ENCODE measurements around the gene INPP5D.
"Not testable (repeated sequence)": the region's sequence is repeated elsewhere in the genome, so short reads cannot be mapped to it uniquely, and the experiment has no call there.

The INPP5D gene

GRCh38 chr2:233117351-233117750 is 57.2 kb downstream of the INPP5D start:
- Histone ChIP-seq H3K36me3 (ENCODE audit: insufficient read depth, low read length) (no peaks in the 10 kb centered on the region), H3K9ac (ENCODE audit: low read length) (no peak overlapping the region), H3K9me3 (ENCODE audit: low read length) (no peaks in the 10 kb centered on the region), H3K27ac (ENCODE audit: low read depth, low read length) (no peak overlapping the region), H3K4me1 (ENCODE audit: insufficient read depth, low read length) (no peaks in the 10 kb centered on the region), H3K4me3 (ENCODE audit: low read depth in 1 of 2, low read length in 2 of 2) (no peak overlapping the region), H3K27me3 (ENCODE audit: control insufficient read depth in 1 of 2, insufficient read depth in 2 of 2, low read length in 2 of 2) (no peaks in the 10 kb centered on the region)

- H3K4me3 ChIP-seq (ENCODE audit: low read depth in 1 of 2, low read length in 2 of 2) = no peak overlapping the region
- no peaks in the 10 kb centered on the region for H3K36me3 ChIP-seq (ENCODE audit: insufficient read depth, low read length)
- H3K27me3 ChIP-seq (ENCODE audit: control insufficient read depth in 1 of 2, insufficient read depth in 2 of 2, low read length in 2 of 2) = no peaks in the 10 kb centered on the region
- H3K27ac ChIP-seq (ENCODE audit: low read depth, low read length) = no peak overlapping the region
- H3K9me3 ChIP-seq (ENCODE audit: low read length) = no peaks in the 10 kb centered on the region
- no peak overlapping the region for H3K9ac ChIP-seq (ENCODE audit: low read length)
- H3K4me1 ChIP-seq (ENCODE audit: insufficient read depth, low read length) = no peaks in the 10 kb centered on the region
Measured at GRCh38 chr2:233117811-233118647, 57.9 kb downstream of the INPP5D start.

GRCh38 chr2:233118648-233119000 is 58.5 kb downstream of the INPP5D start:
- Histone ChIP-seq H3K9ac (ENCODE audit: low read length) (no peak overlapping the region), H3K4me3 (ENCODE audit: low read depth in 1 of 2, low read length in 2 of 2) (no peak overlapping the region), H3K27me3 (ENCODE audit: control insufficient read depth in 1 of 2, insufficient read depth in 2 of 2, low read length in 2 of 2) (no peaks in the 10 kb centered on the region), H3K36me3 (ENCODE audit: insufficient read depth, low read length) (no peaks in the 10 kb centered on the region), H3K9me3 (ENCODE audit: low read length) (no peaks in the 10 kb centered on the region), H3K4me1 (ENCODE audit: insufficient read depth, low read length) (no peaks in the 10 kb centered on the region), H3K27ac (ENCODE audit: low read depth, low read length) (no peak overlapping the region)

GRCh38 chr2:233119123-233119522 is 59.0 kb downstream of the INPP5D start:
- no peak overlapping the region for H3K27ac ChIP-seq (ENCODE audit: low read depth, low read length)
- H3K36me3 ChIP-seq (ENCODE audit: insufficient read depth, low read length) = no peaks in the 10 kb centered on the region
- no peaks in the 10 kb centered on the region for H3K4me1 ChIP-seq (ENCODE audit: insufficient read depth, low read length)
- H3K27me3 ChIP-seq (ENCODE audit: control insufficient read depth in 1 of 2, insufficient read depth in 2 of 2, low read length in 2 of 2) = no peaks in the 10 kb centered on the region
- H3K4me3 ChIP-seq (ENCODE audit: low read depth in 1 of 2, low read length in 2 of 2) = no peak overlapping the region
- H3K9ac ChIP-seq (ENCODE audit: low read length) = no peak overlapping the region
- no peaks in the 10 kb centered on the region for H3K9me3 ChIP-seq (ENCODE audit: low read length)

GRCh38 chr2:233119806-233120205 is 59.7 kb downstream of the INPP5D start:
- Histone ChIP-seq H3K27ac (ENCODE audit: low read depth, low read length) (no peak overlapping the region), H3K4me1 (ENCODE audit: insufficient read depth, low read length) (no peaks in the 10 kb centered on the region), H3K36me3 (ENCODE audit: insufficient read depth, low read length) (no peaks in the 10 kb centered on the region)

GRCh38 chr2:233120459-233120858 is 60.3 kb downstream of the INPP5D start:
- no peaks in the 10 kb centered on the region for H3K4me1 ChIP-seq (ENCODE audit: insufficient read depth, low read length)

More at GRCh38 chr2:233119806-233120205, 59.7 kb downstream of the INPP5D start:
- Histone ChIP-seq H3K4me3 (ENCODE audit: low read depth in 1 of 2, low read length in 2 of 2) (no peak overlapping the region), H3K27me3 (ENCODE audit: control insufficient read depth in 1 of 2, insufficient read depth in 2 of 2, low read length in 2 of 2) (no peaks in the 10 kb centered on the region), H3K9ac (ENCODE audit: low read length) (no peak overlapping the region), H3K9me3 (ENCODE audit: low read length) (no peaks in the 10 kb centered on the region)

GRCh38 chr2:233121856-233122255 is 61.7 kb downstream of the INPP5D start:
- H3K4me3 ChIP-seq (ENCODE audit: low read depth in 1 of 2, low read length in 2 of 2) = no peak overlapping the region
- no peaks in the 10 kb centered on the region for H3K4me1 ChIP-seq (ENCODE audit: insufficient read depth, low read length)
- H3K27me3 ChIP-seq (ENCODE audit: control insufficient read depth in 1 of 2, insufficient read depth in 2 of 2, low read length in 2 of 2) = no peaks in the 10 kb centered on the region
- H3K9me3 ChIP-seq (ENCODE audit: low read length) = no peaks in the 10 kb centered on the region
- no peaks in the 10 kb centered on the region for H3K36me3 ChIP-seq (ENCODE audit: insufficient read depth, low read length)
- no peak overlapping the region for H3K9ac ChIP-seq (ENCODE audit: low read length)
- H3K27ac ChIP-seq (ENCODE audit: low read depth, low read length) = no peak overlapping the region

More at GRCh38 chr2:233120459-233120858, 60.3 kb downstream of the INPP5D start:
- no peak overlapping the region for H3K9ac ChIP-seq (ENCODE audit: low read length)
- H3K4me3 ChIP-seq (ENCODE audit: low read depth in 1 of 2, low read length in 2 of 2) = no peak overlapping the region
- H3K27me3 ChIP-seq (ENCODE audit: control insufficient read depth in 1 of 2, insufficient read depth in 2 of 2, low read length in 2 of 2) = no peaks in the 10 kb centered on the region
- H3K27ac ChIP-seq (ENCODE audit: low read depth, low read length) = no peak overlapping the region
- H3K9me3 ChIP-seq (ENCODE audit: low read length) = no peaks in the 10 kb centered on the region
- H3K36me3 ChIP-seq (ENCODE audit: insufficient read depth, low read length) = no peaks in the 10 kb centered on the region

- Histone ChIP-seq H3K9me3 (ENCODE audit: low read length) (no peaks in the 10 kb centered on the region), H3K27me3 (ENCODE audit: control insufficient read depth in 1 of 2, insufficient read depth in 2 of 2, low read length in 2 of 2) (no peaks in the 10 kb centered on the region), H3K4me1 (ENCODE audit: insufficient read depth, low read length) (no peaks in the 10 kb centered on the region), H3K4me3 (ENCODE audit: low read depth in 1 of 2, low read length in 2 of 2) (no peak overlapping the region), H3K9ac (ENCODE audit: low read length) (no peak overlapping the region), H3K27ac (ENCODE audit: low read depth, low read length) (no peak overlapping the region), H3K36me3 (ENCODE audit: insufficient read depth, low read length) (no peaks in the 10 kb centered on the region)
Measured at GRCh38 chr2:233122541-233122940, 62.4 kb downstream of the INPP5D start.

GRCh38 chr2:233123576-233123975 is 63.4 kb downstream of the INPP5D start:
- H3K27ac ChIP-seq (ENCODE audit: low read depth, low read length); H3K9me3 ChIP-seq (ENCODE audit: low read length); H3K4me1 ChIP-seq (ENCODE audit: insufficient read depth, low read length); H3K4me3 ChIP-seq (ENCODE audit: low read depth in 1 of 2, low read length in 2 of 2); H3K9ac ChIP-seq (ENCODE audit: low read length); H3K36me3 ChIP-seq (ENCODE audit: insufficient read depth, low read length); H3K27me3 ChIP-seq (ENCODE audit: control insufficient read depth in 1 of 2, insufficient read depth in 2 of 2, low read length in 2 of 2): not testable (repeated sequence)

- H3K9ac ChIP-seq (ENCODE audit: low read length) = no peak overlapping the region
- H3K4me3 ChIP-seq (ENCODE audit: low read depth in 1 of 2, low read length in 2 of 2) = no peak overlapping the region
- H3K4me1 ChIP-seq (ENCODE audit: insufficient read depth, low read length) = no peaks in the 10 kb centered on the region
- no peaks in the 10 kb centered on the region for H3K27me3 ChIP-seq (ENCODE audit: control insufficient read depth in 1 of 2, insufficient read depth in 2 of 2, low read length in 2 of 2)
- no peaks in the 10 kb centered on the region for H3K9me3 ChIP-seq (ENCODE audit: low read length)
- H3K27ac ChIP-seq (ENCODE audit: low read depth, low read length) = no peak overlapping the region
- H3K36me3 ChIP-seq (ENCODE audit: insufficient read depth, low read length) = no peaks in the 10 kb centered on the region
Measured at GRCh38 chr2:233124421-233125080, 64.4 kb downstream of the INPP5D start.

GRCh38 chr2:233125455-233126065 is 65.4 kb downstream of the INPP5D start:
- Histone ChIP-seq H3K27me3 (ENCODE audit: control insufficient read depth in 1 of 2, insufficient read depth in 2 of 2, low read length in 2 of 2) (no peaks in the 10 kb centered on the region), H3K9me3 (ENCODE audit: low read length) (no peaks in the 10 kb centered on the region)

More at GRCh38 chr2:233125455-233126065, 65.4 kb downstream of the INPP5D start:
- H3K36me3 ChIP-seq (ENCODE audit: insufficient read depth, low read length) = no peaks in the 10 kb centered on the region
- no peaks in the 10 kb centered on the region for H3K4me1 ChIP-seq (ENCODE audit: insufficient read depth, low read length)
- H3K27ac ChIP-seq (ENCODE audit: low read depth, low read length) = no peak overlapping the region
- no peak overlapping the region for H3K9ac ChIP-seq (ENCODE audit: low read length)
- H3K4me3 ChIP-seq (ENCODE audit: low read depth in 1 of 2, low read length in 2 of 2) = no peak overlapping the region
